Activated CD4-positive, alpha-beta T cell treated with anti-CD3 and anti-CD28 coated beads for 24 hours (primary cell): ENCODE data around the gene N4BP2L2.

ENCODE experiments used
- DNase-seq, 2 donors: peaks; one replicate each; pipeline ENCODE4 v3.0.0-alpha.2; 2020; ENCODE audit warnings: low read depth in 2 of 2

N4BP2L2 gene

DNA sequence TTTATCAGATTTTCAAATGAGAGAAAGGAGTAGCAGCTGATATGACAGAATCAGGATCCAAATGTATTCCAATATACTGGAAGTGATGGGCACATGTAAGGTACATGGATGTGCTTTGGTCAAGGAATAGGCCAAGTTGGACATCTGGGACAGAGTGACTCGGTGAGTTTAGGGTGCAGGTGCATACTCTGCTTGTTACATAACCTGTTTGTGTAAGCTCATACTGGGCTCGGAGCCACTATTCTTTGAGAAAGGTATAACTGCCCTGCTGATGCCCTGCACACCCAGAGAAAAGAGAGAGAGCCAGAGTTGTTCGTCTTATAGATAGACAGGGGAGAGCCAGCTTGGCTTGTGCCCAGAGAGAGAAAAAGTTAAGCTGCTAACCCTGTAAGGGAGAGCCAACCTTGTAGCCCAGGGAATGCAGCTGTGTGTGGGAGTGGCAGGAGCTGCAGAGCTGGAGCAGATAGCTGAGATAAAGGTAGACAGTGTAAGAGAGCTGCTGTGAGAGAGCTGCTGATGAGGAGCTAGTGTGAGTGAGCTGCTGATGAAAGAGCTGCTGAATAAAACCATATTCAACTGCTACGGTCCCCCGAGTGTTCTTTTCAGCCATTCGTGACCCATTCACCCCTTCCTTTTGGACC, 70.0 kb downstream of the N4BP2L2 start:
- DNase-seq = no peak

GRCh38 chr13:32456591-32456990, 82.0 kb downstream of the N4BP2L2 start:
- DNase-seq = no peak

DNA sequence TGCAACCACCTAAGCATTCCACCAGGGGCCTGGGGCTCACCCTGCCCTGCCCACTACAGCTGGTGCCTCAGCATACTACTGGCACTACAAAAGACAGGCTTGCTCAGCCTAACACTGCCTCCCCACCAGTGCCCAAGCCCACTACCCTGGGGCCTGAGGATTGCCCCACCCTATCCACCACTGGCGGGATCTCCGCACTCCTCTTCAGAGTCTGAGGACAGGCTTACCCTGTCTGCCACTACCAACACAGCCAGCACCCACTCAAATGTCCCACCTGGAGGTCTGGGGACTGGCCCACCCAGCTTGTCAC, 83.0 kb downstream of the N4BP2L2 start:
- DNase-seq = no peak

DNA sequence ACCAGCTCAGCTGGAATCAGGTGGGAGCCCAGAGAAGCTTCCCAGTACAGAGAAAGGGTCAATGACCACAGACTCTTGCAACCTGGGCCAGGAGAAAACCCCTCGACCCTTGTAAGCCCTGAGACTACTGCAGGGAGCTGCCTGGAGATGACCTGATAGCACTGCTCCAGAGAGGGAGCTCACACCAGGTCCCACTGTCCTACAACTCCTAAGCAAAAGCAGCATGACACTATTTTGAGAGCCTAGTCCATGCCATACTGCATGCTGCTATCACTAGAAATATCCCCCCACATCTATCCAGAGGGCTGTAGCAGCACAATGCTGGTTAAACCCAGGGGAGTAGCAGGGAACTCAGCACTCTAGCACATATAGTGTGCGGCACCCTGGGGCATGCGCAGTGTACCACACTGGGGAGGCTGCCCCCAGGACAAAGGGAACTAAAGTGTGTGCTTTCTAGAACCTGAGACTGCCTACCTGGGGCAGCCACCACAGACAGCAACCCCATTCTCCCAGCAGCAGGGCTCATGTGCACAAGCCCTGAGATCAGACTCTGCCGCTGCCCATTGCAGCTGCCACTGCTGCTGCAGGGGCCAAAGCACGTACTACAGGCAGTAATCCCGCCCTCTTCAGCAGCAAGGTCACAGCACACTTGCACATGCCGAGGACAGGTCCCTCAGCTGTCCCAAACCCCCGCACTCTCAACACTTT, 83.6 kb downstream of the N4BP2L2 start:
- no peak for DNase-seq

DNA sequence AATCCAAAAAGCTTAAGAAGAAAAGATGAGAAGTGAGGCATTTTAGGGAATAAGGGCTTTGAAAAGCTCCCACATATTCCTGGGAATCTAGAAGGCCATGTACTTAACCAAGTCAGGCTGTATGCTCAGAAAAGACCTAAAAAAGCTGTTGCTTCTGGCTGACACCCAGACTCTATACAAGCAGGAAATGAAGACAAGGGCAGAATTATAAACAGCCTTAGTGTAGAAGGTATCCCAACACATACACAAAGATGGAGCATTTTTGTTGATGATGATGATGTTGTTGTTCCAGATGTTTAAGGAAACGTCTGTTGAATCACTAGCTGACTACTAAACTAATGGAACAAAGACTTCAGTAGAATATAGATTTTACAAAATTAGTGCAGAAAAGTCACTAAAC, 84.6 kb downstream of the N4BP2L2 start:
- DNase-seq = no peak

- DNase-seq = no peak
These were observed 89.6 kb downstream of the N4BP2L2 start for GRCh38 chr13:32448972-32449371.

GRCh38 chr13:32447894-32448623, 90.5 kb downstream of the N4BP2L2 start:
- DNase-seq = no peak

DNA sequence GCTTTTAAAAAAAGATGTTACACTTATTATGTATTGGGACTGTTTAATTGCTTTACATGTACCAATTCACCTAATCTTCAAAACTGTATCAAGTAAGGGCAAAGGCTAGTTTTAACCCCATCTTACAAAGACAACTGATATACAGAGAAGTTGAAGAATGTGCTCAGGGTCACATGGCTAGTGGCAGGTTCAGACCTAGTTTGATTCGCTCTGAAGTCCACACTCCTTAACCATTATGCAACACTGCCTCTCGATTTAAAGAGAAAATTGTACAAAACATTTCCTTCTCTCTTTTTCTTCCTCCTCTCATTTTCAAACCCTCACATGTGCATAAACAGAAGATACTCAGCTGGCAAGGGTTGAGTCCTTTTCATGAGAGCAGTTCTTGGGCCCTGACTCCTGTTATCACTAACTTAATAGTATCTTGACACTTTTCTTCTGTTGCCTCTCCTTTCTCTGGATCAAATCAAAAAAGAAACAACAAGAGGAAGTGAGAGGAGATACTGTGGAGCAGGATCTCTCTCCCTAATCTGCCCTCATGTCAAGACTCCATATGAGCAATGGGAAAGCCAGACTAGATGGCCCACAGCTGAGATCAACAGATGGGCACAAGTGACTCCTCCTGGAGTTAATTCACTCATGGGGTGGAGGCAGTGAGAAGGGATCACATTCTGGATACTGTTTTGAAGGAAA, 91.7 kb downstream of the N4BP2L2 start:
- no peak for DNase-seq

DNA sequence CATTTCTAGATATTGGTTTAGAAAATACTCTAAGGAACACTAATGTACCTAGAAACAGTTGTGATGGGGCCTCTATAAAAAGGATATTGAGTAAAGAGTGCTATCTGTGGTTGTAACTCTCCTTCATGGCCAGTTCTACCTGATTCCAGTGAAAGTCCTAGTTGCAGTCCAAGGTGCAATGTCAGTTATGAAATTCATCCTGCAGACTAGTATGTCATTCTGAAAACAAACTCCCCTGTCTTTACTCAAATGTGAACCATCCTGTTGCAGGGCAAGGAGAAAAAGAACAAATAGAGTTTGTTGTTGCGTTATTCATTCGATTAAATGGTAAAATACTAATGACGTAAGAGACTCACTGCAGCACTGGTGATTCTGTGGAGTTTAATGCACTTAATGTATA, 92.4 kb downstream of the N4BP2L2 start:
- no peak for DNase-seq

DNA sequence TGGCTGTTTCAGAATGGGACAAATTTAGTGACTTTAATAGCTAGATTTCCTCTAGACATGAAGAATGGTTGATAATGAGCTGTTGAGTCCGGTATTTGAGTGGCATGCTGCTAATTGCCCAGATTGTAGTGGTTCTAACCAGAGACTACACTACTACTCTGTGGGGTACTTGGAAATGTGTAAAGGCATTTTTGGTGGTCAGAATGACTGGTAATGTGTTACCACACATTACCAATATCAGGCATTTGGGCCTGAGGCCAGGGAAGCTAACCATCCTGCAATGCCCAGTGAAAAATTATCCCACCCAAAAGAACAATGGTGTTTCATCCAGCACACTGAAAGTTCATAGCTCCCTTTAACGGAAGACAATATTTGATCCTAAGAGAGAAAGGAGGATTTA, 93.1 kb downstream of the N4BP2L2 start:
- no peak for DNase-seq

DNA sequence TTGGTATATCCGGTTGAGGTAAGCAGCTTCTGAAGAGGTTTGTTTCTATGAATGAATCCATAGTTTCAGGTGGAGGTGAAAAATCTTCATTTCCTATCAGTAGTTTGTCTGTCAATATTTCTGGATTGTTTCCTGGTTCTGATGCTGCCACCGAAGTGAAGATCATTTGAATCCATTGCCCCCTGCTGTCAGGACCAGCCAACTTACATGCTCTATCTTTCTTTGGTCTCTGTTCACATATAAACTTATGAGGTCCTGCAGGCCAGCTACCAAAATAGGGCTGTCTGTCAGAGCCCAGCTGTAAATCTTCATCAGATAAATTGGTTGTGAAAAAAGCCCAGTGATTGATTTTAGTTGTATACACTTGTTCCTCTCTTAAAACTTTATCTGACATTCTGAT, 95.5 kb downstream of the N4BP2L2 start:
- DNase-seq = no peak

GRCh38 chr13:32438871-32439270, 99.7 kb downstream of the N4BP2L2 start:
- DNase-seq = no peak

GRCh38 chr13:32432856-32433255, 105.7 kb downstream of the N4BP2L2 start:
- DNase-seq = no peak

GRCh38 chr13:32431361-32431760, 107.2 kb downstream of the N4BP2L2 start:
- DNase-seq = no peak

GRCh38 chr13:32430018-32430747, 108.4 kb downstream of the N4BP2L2 start:
- DNase-seq = no peak

GRCh38 chr13:32429433-32429909, 109.1 kb downstream of the N4BP2L2 start:
- no peak for DNase-seq

- DNase-seq = no peak
These were observed 109.8 kb downstream of the N4BP2L2 start for GRCh38 chr13:32428581-32429432.

- peak; percentile 76 to 78 for DNase-seq
These were observed 110.6 kb downstream of the N4BP2L2 start, which contains the start of gene N4BP2L1 for GRCh38 chr13:32427852-32428580. Gene N4BP2L1, minus strand, starts transcription at chr13:32428130. Its CDS starts 48 bp downstream, at chr13:32428082.

DNA sequence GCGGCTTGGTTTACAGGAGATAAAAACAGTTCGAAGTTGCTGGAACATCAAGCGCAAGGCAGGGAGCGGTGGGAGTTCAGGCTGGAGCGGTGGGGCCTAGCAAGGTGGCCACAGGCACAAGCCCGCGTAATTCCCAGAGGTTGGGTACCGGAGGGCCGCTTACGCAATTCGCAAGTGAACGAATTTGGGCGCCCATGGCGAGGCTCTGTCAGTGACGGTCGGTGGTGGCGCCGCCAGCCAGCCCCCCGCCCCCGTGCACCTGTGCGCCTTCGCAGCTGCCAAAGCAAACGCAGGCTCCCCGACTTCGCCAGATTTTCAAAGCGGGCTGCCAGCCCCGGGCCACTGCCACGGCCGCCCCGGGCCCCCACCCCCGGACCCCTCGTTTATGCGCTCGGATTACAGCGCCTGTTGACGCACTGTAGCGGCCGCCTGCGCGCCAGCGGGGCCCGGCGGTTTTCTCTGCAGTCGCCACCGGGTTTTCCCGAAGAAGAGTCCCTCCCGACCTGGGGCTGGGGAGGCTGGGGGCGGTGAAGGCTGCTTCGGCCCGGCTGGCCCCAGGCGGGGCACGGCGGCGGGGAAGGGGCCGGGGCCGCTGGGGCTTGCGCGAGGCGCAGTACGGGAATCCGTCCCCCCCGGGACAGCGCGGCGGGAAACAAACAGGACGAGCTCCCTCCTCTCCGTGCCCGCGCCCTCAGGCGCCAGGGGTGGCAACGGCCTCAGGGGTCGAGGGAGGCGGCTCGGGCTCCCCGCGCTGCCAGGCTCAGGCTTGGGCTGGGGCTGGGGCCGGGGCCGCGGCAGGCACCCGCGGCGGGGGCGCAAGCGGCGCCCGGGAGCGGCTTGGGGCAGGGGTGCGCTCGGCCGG, 111.4 kb downstream of the N4BP2L2 start:
- peak; percentile 26 to 35 for DNase-seq
